Smooth muscle cell (in vitro differentiated cells): ENCODE data around the gene TTC7B. TPM values are rescaled to one million over a fixed set of nuclear protein-coding genes. Genes with fewer than 3 reads are reported as not detected.

Experiments
- DNase-seq: peaks from one replicate; lab custom pipeline; 2025; ENCODE audit not compliant: unreplicated experiment; lab: John Stamatoyannopoulos, UW
- H2AFZ ChIP-seq: fragments of 200-600 bp; sonication (generic); 2 replicates; pipeline ENCODE4 v1.6.0; 2016; ENCODE audit warnings: antibody characterized with exemption, low read depth, mild to moderate bottlenecking
- H3F3A ChIP-seq: fragments of 200-600 bp; sonication (generic); 2 replicates; pipeline ENCODE4 v1.6.0; 2017; ENCODE audit warnings: antibody characterized with exemption, low read depth
- H3K27ac ChIP-seq: fragments of 200-600 bp; sonication (generic); 2 replicates; pipeline ENCODE4 v1.5.1; 2016; ENCODE audit warnings: low read depth, mild to moderate bottlenecking
- H3K27me3 ChIP-seq: fragments of 200-600 bp; sonication (generic); 2 replicates; pipeline ENCODE4 v1.6.1; 2016; ENCODE audit warnings: low read depth, mild to moderate bottlenecking
- H3K36me3 ChIP-seq: fragments of 200-600 bp; sonication (generic); 2 replicates; pipeline ENCODE4 v1.5.1; 2016; ENCODE audit warnings: low read depth
- H3K4me1 ChIP-seq: fragments of 200-600 bp; sonication (generic); 2 replicates; pipeline ENCODE4 v1.5.1; 2016; ENCODE audit warnings: low read depth
- H3K4me2 ChIP-seq: fragments of 200-600 bp; sonication (generic); 2 replicates; pipeline ENCODE4 v1.6.0; 2016; ENCODE audit warnings: mild to moderate bottlenecking
- H3K4me3 ChIP-seq: fragments of 200-600 bp; sonication (generic); 2 replicates; pipeline ENCODE4 v1.5.1; 2016; ENCODE audit warnings: mild to moderate bottlenecking
- H3K79me2 ChIP-seq: fragments of 200-600 bp; sonication (generic); 2 replicates; pipeline ENCODE4 v1.6.0; 2016; ENCODE audit warnings: low read depth, mild to moderate bottlenecking
- H3K9ac ChIP-seq: fragments of 200-600 bp; sonication (generic); 2 replicates; pipeline ENCODE4 v1.6.0; 2016; ENCODE audit warnings: low read depth
- H3K9me3 ChIP-seq: fragments of 200-600 bp; sonication (generic); replicated peaks from 2 replicates; pipeline ENCODE4 v1.5.1; 2016; ENCODE audit warnings: low read depth
- H4K20me1 ChIP-seq: fragments of 200-600 bp; sonication (generic); 2 replicates; pipeline ENCODE4 v1.6.0; 2016; ENCODE audit warnings: low read depth
- WGBS: methylation state at CpG from one replicate; pipeline ENCODE4 v1.1.7; 2016; ENCODE audit warnings: low lambda C conversion rate; 5-methylcytosine and 5-hydroxymethylcytosine counted together
- polyA plus RNA-seq: library from polyadenylated mRNA; unstranded; fragments of >200 nt; fragmentation: Nextera tagmentation; extraction: Ambion mirVana; gene quantifications from 2 replicates; pipeline ENCODE4 v1.2.1, GENCODE V29; 2016
- total RNA-seq: library from RNA; depleted of rRNA; stranded (reverse); fragments of >200 nt; gene quantifications from 2 replicates; pipeline ENCODE4 v1.2.3, GENCODE V29; 2014
- TF ChIP-seq, protein P1 (sequence below): fragments of 200-600 bp; sonication (generic); IDR thresholded peaks from 2 replicates; pipeline ENCODE4 v1.5.1; 2017; ENCODE audit warnings: borderline replicate concordance, mild to moderate bottlenecking, antibody characterized with exemption; ENCODE audit not compliant: insufficient read depth, poor library complexity, severe bottlenecking

The TTC7B gene
- total and polyA plus RNA-seq, 2 experiments from 2014 or later = 22.1 to 54.1 TPM

GRCh38 chr14:90791486-90791885 is 24.7 kb downstream of the TTC7B start:
- H3K4me2 ChIP-seq = no peak overlapping the region
- no peaks in the 10 kb centered on the region for H3K36me3 ChIP-seq
- H3K79me2 ChIP-seq = peaks cover 6% of the 10 kb centered on the region
- peaks cover 29% of the 10 kb centered on the region for H4K20me1 ChIP-seq
- peaks cover 6% of the 10 kb centered on the region for H3F3A ChIP-seq
- no peaks in the 10 kb centered on the region for H3K4me1 ChIP-seq
- H3K9ac ChIP-seq = no peak overlapping the region
- TF ChIP-seq, protein P1, sequence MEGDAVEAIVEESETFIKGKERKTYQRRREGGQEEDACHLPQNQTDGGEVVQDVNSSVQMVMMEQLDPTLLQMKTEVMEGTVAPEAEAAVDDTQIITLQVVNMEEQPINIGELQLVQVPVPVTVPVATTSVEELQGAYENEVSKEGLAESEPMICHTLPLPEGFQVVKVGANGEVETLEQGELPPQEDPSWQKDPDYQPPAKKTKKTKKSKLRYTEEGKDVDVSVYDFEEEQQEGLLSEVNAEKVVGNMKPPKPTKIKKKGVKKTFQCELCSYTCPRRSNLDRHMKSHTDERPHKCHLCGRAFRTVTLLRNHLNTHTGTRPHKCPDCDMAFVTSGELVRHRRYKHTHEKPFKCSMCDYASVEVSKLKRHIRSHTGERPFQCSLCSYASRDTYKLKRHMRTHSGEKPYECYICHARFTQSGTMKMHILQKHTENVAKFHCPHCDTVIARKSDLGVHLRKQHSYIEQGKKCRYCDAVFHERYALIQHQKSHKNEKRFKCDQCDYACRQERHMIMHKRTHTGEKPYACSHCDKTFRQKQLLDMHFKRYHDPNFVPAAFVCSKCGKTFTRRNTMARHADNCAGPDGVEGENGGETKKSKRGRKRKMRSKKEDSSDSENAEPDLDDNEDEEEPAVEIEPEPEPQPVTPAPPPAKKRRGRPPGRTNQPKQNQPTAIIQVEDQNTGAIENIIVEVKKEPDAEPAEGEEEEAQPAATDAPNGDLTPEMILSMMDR = no peak
- no peak overlapping the region for H3K4me3 ChIP-seq
- no peak overlapping the region for H3K27ac ChIP-seq
- DNase-seq = no peak
- H2AFZ ChIP-seq = no peak overlapping the region
- 93% methylated on average over 12 of the region's 12 CpGs for WGBS
- H3K27me3 ChIP-seq = no peaks in the 10 kb centered on the region
- no peaks in the 10 kb centered on the region for H3K9me3 ChIP-seq

DNA sequence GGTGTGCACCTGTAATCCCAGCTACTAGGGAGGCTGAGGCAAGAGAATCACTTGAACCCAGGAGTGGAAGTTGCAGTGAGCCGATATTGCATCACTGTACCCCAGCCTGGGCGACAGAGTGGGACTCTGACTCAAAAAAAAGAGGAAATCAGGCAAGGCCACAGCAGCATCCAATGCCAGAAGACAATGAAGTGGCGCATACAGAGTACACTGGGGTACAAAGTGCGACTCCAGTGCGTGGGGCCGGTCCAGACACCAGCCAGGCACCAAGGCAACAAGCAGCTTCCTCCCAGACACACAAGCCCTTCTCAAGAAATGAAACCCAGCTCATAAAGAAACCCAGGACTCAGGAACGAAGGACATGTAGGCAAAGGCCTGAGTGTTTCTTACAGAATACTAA is 28.2 kb downstream of the TTC7B start:
- Histone ChIP-seq H3K4me3 (no peak overlapping the region), H2AFZ (no peak overlapping the region), H3K27ac (no peak overlapping the region), H3K36me3 (no peaks in the 10 kb centered on the region), H3K79me2 (peaks cover 6% of the 10 kb centered on the region), H3K9me3 (no peaks in the 10 kb centered on the region), H4K20me1 (peaks cover 24% of the 10 kb centered on the region), H3K9ac (no peak overlapping the region), H3F3A (no peaks in the 10 kb centered on the region), H3K4me1 (no peaks in the 10 kb centered on the region), H3K27me3 (no peaks in the 10 kb centered on the region), H3K4me2 (no peak overlapping the region)
- 99% methylated on average over 7 of the region's 7 CpGs for WGBS
- no peak for DNase-seq
- TF ChIP-seq, protein P1 = no peak

DNA sequence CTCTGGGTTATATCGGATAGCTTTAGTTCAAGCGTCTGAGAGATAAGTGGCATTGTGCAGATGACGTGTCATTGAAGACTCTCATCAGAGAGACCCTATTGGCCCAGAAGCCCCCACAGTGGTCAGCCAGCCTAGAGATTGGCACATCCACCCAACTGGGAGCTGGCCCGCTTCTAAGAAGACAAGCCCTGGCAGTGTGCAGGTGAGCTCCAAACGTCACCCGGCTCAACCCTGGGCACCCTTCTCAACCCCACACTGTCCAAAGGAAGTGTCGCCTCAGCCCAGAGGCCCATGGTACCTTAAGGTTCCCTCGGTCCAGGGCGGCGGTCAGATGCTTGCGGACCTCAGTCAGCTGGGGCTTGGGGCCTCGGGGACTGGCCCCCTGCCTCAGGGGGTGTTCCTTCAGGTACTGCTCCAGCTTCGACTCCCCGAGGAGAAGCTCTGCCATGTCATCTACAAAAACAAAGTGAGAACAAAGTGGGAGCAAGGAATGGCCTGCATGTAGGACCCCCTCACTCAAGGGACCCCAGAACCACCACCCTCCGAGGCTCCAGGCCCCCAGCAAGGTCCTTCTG is 30.3 kb downstream of the TTC7B start:
- Histone ChIP-seq H3K27me3 (no peaks in the 10 kb centered on the region), H3K27ac (no peak overlapping the region), H3K4me2 (no peak overlapping the region), H3K79me2 (peaks cover 6% of the 10 kb centered on the region), H3K4me3 (no peak overlapping the region), H4K20me1 (peaks cover 20% of the 10 kb centered on the region), H2AFZ (no peak overlapping the region), H3K36me3 (no peaks in the 10 kb centered on the region), H3K4me1 (no peaks in the 10 kb centered on the region), H3F3A (no peaks in the 10 kb centered on the region), H3K9me3 (no peaks in the 10 kb centered on the region), H3K9ac (no peak overlapping the region)
- 92% methylated on average over 15 of the region's 15 CpGs for WGBS
- TF ChIP-seq, protein P1 = no peak
- no peak for DNase-seq

- Histone ChIP-seq H3K4me1 (no peaks in the 10 kb centered on the region), H3K27ac (no peak overlapping the region), H3K4me2 (no peak overlapping the region), H3F3A (no peaks in the 10 kb centered on the region), H3K4me3 (no peak overlapping the region), H4K20me1 (peaks cover 15% of the 10 kb centered on the region), H3K9ac (no peak overlapping the region), H2AFZ (no peak overlapping the region), H3K9me3 (no peaks in the 10 kb centered on the region), H3K27me3 (no peaks in the 10 kb centered on the region), H3K79me2 (peaks cover 6% of the 10 kb centered on the region), H3K36me3 (no peaks in the 10 kb centered on the region)
- TF ChIP-seq, protein P1 = no peak
- 76% methylated on average over 7 of the region's 7 CpGs for WGBS
- no peak for DNase-seq
Measured at GRCh38 chr14:90785471-90785870, 30.8 kb downstream of the TTC7B start.
